ENCODE results near the gene ARHGAP10.

GRCh38 chr4:147839200-147839599 is 107.3 kb downstream of the ARHGAP10 start:
- no peak for TF ChIP-seq EP300 (IDR thresholded peaks at IDR 0.05)
- no peak for TF ChIP-seq CTCF (IDR thresholded peaks at IDR 0.05)
- no peak for TF ChIP-seq POLR2A (IDR thresholded peaks at IDR 0.05)
